Measurements from ENCODE around the gene LRRTM4. TPM values are rescaled to one million over a fixed set of nuclear protein-coding genes. Genes with fewer than 3 reads are reported as not detected.

Gene LRRTM4
- total RNA-seq, 1 experiment from 2014 or later: 12.0 TPM

GRCh38 chr2:77284353-77284752 lies 237.8 kb downstream of the LRRTM4 start:
- H2BK15ac ChIP-seq (ENCODE audit: low read depth, low read length): no peak overlapping the region
- no peak overlapping the region for H4K8ac ChIP-seq (replicated peaks; ENCODE audit: insufficient read length, low read depth, low read length)
- H3K79me1 ChIP-seq (ENCODE audit: insufficient read depth, low read depth, low read length, poor library complexity, severe bottlenecking): no peaks in the 10 kb centered on the region
- Mint-ChIP-seq H3K36me3 (ENCODE audit: insufficient read depth in 1 of 3, low read depth in 3 of 3) (peaks cover 0 to 4% (median 0%) of the 10 kb centered on the region in 3 experiments; a peak in 1 of 7 replicates), H3K4me3 (no peak overlapping the region), H3K27me3 (ENCODE audit: low read depth) (no peaks in the 10 kb centered on the region), H3K4me1 (peaks cover 3 to 5% of the 10 kb centered on the region in 2 experiments; a peak in 3 of 4 replicates), H3K9me3 (peaks cover 4% of the 10 kb centered on the region in 2 experiments; a peak in 2 of 5 replicates), H3K27ac (no peak overlapping the region)
- DNase-seq: no peak
- H3K79me2 ChIP-seq (ENCODE audit: insufficient read depth, low read length): no peaks in the 10 kb centered on the region
- no peaks in the 10 kb centered on the region for H3K4me1 ChIP-seq (ENCODE audit: insufficient read depth, low read length)
- H3K14ac ChIP-seq (ENCODE audit: insufficient read depth, low read length): no peak overlapping the region
- WGBS (ENCODE audit: extremely low coverage, insufficient read length, low lambda C conversion rate): no CpG with 5 or more reads among the region's 1 CpG
- H3K27ac ChIP-seq (ENCODE audit: insufficient read length, low read depth, low read length): no peak overlapping the region
- H3K18ac ChIP-seq (ENCODE audit: insufficient read length, low read depth, low read length): no peak overlapping the region
- H2BK20ac ChIP-seq (ENCODE audit: low read depth, low read length, poor library complexity, severe bottlenecking): no peak overlapping the region
- no peak overlapping the region for H2AK5ac ChIP-seq (ENCODE audit: insufficient read length, low read length)
- no peak overlapping the region for H3K4me2 ChIP-seq (ENCODE audit: insufficient read depth, insufficient read length, low read length)
- no peak overlapping the region for H4K5ac ChIP-seq (ENCODE audit: insufficient read length, low read depth, low read length)
- H2AFZ ChIP-seq (ENCODE audit: low read length): no peak overlapping the region
- no peak overlapping the region for H3K56ac ChIP-seq (ENCODE audit: insufficient read length, low read depth, low read length)
- H2BK5ac ChIP-seq (ENCODE audit: insufficient read length, low read length): no peak overlapping the region
- no peaks in the 10 kb centered on the region for H4K20me1 ChIP-seq (ENCODE audit: control insufficient read depth, insufficient read depth, insufficient read length)
- no peak overlapping the region for H3K4ac ChIP-seq (ENCODE audit: low read depth, low read length)
- no peaks in the 10 kb centered on the region for H3K9me3 ChIP-seq (ENCODE audit: control insufficient read depth, low read depth, low read length)
- no peaks in the 10 kb centered on the region for H3K23me2 ChIP-seq (ENCODE audit: insufficient read length, low read depth, low read length, poor library complexity, severe bottlenecking)
- TF ChIP-seq CTCF (conservative IDR thresholded peaks at IDR 0.05): no peak
- no peak overlapping the region for H3K9ac ChIP-seq (ENCODE audit: extremely low read depth, insufficient read length, low read length)
- no peak overlapping the region for H3K23ac ChIP-seq (ENCODE audit: insufficient read length, low read depth, low read length)
- H2BK120ac ChIP-seq (ENCODE audit: low read depth, low read length, poor library complexity, severe bottlenecking): no peak overlapping the region
- H2BK12ac ChIP-seq (ENCODE audit: insufficient read length, low read depth, low read length): no peak overlapping the region
- H4K91ac ChIP-seq (ENCODE audit: insufficient read length, low read depth, low read length): no peak overlapping the region
- H3K27me3 ChIP-seq (ENCODE audit: insufficient read depth, low read length): no peaks in the 10 kb centered on the region
- no peak overlapping the region for H3T11ph ChIP-seq (ENCODE audit: low read length)
